ENCODE data around the gene GRID1.

DNA sequence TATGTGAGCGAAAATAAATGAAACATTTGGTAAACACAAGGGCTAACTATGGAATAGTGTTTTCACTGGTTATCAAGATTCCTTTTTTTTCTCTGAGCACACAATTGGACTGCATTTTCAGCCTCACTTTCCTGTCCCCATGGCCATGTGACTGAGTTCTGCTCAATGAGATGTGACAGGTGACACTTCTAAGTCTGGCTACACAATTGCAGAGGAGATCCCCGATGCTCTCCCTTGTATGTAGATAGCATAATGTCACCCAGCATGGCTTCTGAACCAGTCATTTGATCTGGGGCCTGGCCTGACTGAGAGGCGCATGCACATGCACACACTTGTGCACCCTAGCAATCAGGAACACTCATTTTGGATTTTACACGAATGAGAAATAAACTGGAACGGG lies 581.8 kb downstream of the GRID1 start:
- TF ChIP-seq CTCF (conservative IDR thresholded peaks at IDR 0.05; ENCODE audit: low read depth, low read length) (no peak), EZH2phosphoT487 (IDR thresholded peaks at IDR 0.05; ENCODE audit: borderline replicate concordance, low read length) (no peak)

Data from PC-3 (cell line).